Prostate gland (tissue), 2 donors: ENCODE results near the gene FKBP10.

ENCODE experiments used
- POLR2A ChIP-seq: fragments of 450-650 bp; IDR thresholded peaks from one replicate; pipeline ENCODE4 v1.6.1; 2016; ENCODE audit warnings: antibody characterized with exemption, mild to moderate bottlenecking
- TF ChIP-seq, protein P1 (sequence below), 4 experiments: fragments of 200-600 bp in 2 of 4; fragments of 450-650 bp in 2 of 4; sonication (generic) in 2 of 4; IDR thresholded peaks; 1 replicate in 3 of 4; 2 replicates in 1 of 4; pipeline ENCODE4 v1.5.1; 2016 to 2019; ENCODE audit warnings: antibody characterized with exemption in 4 of 4, mild to moderate bottlenecking in 2 of 4, moderate library complexity in 2 of 4

DNA sequence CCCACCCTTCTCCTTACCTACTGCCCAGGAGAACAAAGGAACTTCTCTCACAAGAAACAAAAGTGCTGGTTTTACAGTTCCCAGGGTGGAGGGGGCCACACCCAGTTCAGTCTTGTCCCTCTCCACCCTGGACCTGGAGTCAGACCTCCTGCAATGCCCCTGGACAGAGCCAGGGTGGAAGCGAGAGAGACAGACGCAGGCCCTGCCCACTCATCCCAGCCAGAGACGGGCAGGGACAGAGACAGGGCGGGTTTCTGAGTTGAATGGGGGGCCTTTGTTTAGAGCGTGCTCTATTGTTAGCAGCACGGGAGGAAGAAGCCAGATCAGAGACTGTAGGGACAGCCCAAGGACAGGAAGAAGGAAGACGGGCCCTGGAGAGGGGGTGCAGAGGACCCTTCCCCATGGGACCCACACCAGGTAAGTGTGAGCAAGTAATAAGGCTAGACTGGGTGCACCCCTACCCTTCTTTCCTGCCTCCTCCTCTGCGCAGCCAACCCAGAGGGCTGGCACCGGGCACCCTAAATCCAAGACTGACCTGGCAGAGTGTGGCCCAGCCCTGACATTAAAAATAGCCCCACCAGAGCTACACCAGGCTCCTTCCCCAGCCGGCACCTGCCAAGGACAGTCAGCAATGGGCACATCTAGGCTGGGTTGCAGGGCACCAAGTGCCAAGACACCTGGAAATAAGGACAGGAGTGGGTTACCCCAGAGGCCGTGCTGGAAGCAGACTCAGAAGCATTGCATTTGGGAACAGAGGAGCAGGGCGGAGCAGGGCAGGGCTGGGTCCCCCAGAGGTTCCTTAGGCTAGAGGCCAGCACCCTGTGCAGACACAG lies 37.2 kb upstream of the FKBP10 start:
- TF ChIP-seq, protein P1, sequence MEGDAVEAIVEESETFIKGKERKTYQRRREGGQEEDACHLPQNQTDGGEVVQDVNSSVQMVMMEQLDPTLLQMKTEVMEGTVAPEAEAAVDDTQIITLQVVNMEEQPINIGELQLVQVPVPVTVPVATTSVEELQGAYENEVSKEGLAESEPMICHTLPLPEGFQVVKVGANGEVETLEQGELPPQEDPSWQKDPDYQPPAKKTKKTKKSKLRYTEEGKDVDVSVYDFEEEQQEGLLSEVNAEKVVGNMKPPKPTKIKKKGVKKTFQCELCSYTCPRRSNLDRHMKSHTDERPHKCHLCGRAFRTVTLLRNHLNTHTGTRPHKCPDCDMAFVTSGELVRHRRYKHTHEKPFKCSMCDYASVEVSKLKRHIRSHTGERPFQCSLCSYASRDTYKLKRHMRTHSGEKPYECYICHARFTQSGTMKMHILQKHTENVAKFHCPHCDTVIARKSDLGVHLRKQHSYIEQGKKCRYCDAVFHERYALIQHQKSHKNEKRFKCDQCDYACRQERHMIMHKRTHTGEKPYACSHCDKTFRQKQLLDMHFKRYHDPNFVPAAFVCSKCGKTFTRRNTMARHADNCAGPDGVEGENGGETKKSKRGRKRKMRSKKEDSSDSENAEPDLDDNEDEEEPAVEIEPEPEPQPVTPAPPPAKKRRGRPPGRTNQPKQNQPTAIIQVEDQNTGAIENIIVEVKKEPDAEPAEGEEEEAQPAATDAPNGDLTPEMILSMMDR (IDR thresholded peaks at IDR 0.05), result no peak
- no peak for TF ChIP-seq POLR2A
